ENCODE data around the gene SSMEM1. TPM values are rescaled to one million over a fixed set of nuclear protein-coding genes. Genes with fewer than 3 reads are reported as not detected.
"Not testable (repeated sequence)": the region's sequence is repeated elsewhere in the genome, so short reads cannot be mapped to it uniquely, and the experiment has no call there.

Gene SSMEM1
- total RNA-seq, 1 donor from 2014 or later, result not detected

- Mint-ChIP-seq H3K36me3 (ENCODE audit: insufficient read depth) (no peaks in the 10 kb centered on the region), H3K9me3 (ENCODE audit: low read depth) (peaks cover 7% of the 10 kb centered on the region), H3K4me1 (ENCODE audit: low read depth) (peaks cover 21% of the 10 kb centered on the region), H3K4me3 (ENCODE audit: low read depth) (no peak overlapping the region), H3K27ac (no peak overlapping the region), H3K27me3 (no peaks in the 10 kb centered on the region)
- TF ChIP-seq CTCF (IDR thresholded peaks at IDR 0.05; ENCODE audit: unreplicated experiment), result no peak
- DNase-seq (ENCODE audit: low spot score, unreplicated experiment), result no peak
These were observed 20.4 kb downstream of the SSMEM1 start for GRCh38 chr7:130227883-130228575.

- DNase-seq (ENCODE audit: low spot score, unreplicated experiment), result no peak
- Mint-ChIP-seq H3K36me3 (ENCODE audit: insufficient read depth) (no peaks in the 10 kb centered on the region), H3K4me1 (ENCODE audit: low read depth) (peaks cover 26% of the 10 kb centered on the region), H3K27me3 (no peaks in the 10 kb centered on the region), H3K27ac (peak overlapping the region; percentile 31), H3K9me3 (ENCODE audit: low read depth) (peaks cover 7% of the 10 kb centered on the region), H3K4me3 (ENCODE audit: low read depth) (no peak overlapping the region)
- no peak for TF ChIP-seq CTCF (IDR thresholded peaks at IDR 0.05; ENCODE audit: unreplicated experiment)
These were observed 21.3 kb downstream of the SSMEM1 start for GRCh38 chr7:130228840-130229502.

GRCh38 chr7:130229981-130230380 is 22.3 kb downstream of the SSMEM1 start:
- not testable (repeated sequence) for H3K36me3 Mint-ChIP-seq (ENCODE audit: insufficient read depth); H3K27me3 Mint-ChIP-seq

GRCh38 chr7:130231792-130232191 is 24.1 kb downstream of the SSMEM1 start:
- Mint-ChIP-seq H3K27ac (no peak overlapping the region), H3K36me3 (ENCODE audit: insufficient read depth) (peaks cover 2% of the 10 kb centered on the region), H3K4me1 (ENCODE audit: low read depth) (peaks cover 39% of the 10 kb centered on the region), H3K9me3 (ENCODE audit: low read depth) (peaks cover 10% of the 10 kb centered on the region), H3K27me3 (no peaks in the 10 kb centered on the region), H3K4me3 (ENCODE audit: low read depth) (no peak overlapping the region)
- TF ChIP-seq CTCF (IDR thresholded peaks at IDR 0.05; ENCODE audit: unreplicated experiment), result no peak
- no peak for DNase-seq (ENCODE audit: low spot score, unreplicated experiment)

More at GRCh38 chr7:130229981-130230380, 22.3 kb downstream of the SSMEM1 start:
- not testable (repeated sequence) for DNase-seq (ENCODE audit: low spot score, unreplicated experiment); H3K9me3 Mint-ChIP-seq (ENCODE audit: low read depth); H3K27ac Mint-ChIP-seq; H3K4me3 Mint-ChIP-seq (ENCODE audit: low read depth)
- peaks cover 34% of the 10 kb centered on the region for H3K4me1 Mint-ChIP-seq (ENCODE audit: low read depth)

- H3K4me1 Mint-ChIP-seq (ENCODE audit: low read depth), result peaks cover 39% of the 10 kb centered on the region
- peaks cover 2% of the 10 kb centered on the region for H3K36me3 Mint-ChIP-seq (ENCODE audit: insufficient read depth)
- H3K27ac Mint-ChIP-seq, result peak overlapping the region; percentile 30
- no peak for DNase-seq (ENCODE audit: low spot score, unreplicated experiment)
- H3K4me3 Mint-ChIP-seq (ENCODE audit: low read depth), result no peak overlapping the region
- peaks cover 10% of the 10 kb centered on the region for H3K9me3 Mint-ChIP-seq (ENCODE audit: low read depth)
- no peaks in the 10 kb centered on the region for H3K27me3 Mint-ChIP-seq
- no peak for TF ChIP-seq CTCF (IDR thresholded peaks at IDR 0.05; ENCODE audit: unreplicated experiment)
These were observed 24.5 kb downstream of the SSMEM1 start for GRCh38 chr7:130232209-130232608.

Measured in progenitor cell of endocrine pancreas (in vitro differentiated cells).